Astrocyte of the hippocampus (primary cell): ENCODE results near the gene P2RY6.

Experiments
- DNase-seq: peaks from one replicate; pipeline ENCODE4 v3.0.0; 2011; ENCODE audit warnings: low read depth, low spot score

The P2RY6 gene

GRCh38 chr11:73334384-73335203 lies 62.5 kb downstream of the P2RY6 start:
- DNase-seq: peak; percentile 87

- DNase-seq: peak; percentile 92
Measured at GRCh38 chr11:73335204-73335923, 63.2 kb downstream of the P2RY6 start.

GRCh38 chr11:73337846-73338245 lies 65.7 kb downstream of the P2RY6 start:
- DNase-seq: no peak

- DNase-seq: no peak
Measured at GRCh38 chr11:73338279-73338678, 66.1 kb downstream of the P2RY6 start.

- no peak for DNase-seq
Measured at GRCh38 chr11:73340164-73340563, 68.0 kb downstream of the P2RY6 start.

GRCh38 chr11:73342633-73343032 lies 70.5 kb downstream of the P2RY6 start:
- peak; percentile 63 for DNase-seq

- DNase-seq: no peak
Measured at GRCh38 chr11:73343076-73343873, 71.1 kb downstream of the P2RY6 start.

GRCh38 chr11:73344191-73344607 lies 72.1 kb downstream of the P2RY6 start:
- DNase-seq: peak; percentile 72

GRCh38 chr11:73345481-73346160 lies 73.5 kb downstream of the P2RY6 start:
- DNase-seq: no peak

- no peak for DNase-seq
Measured at GRCh38 chr11:73346186-73346935, 74.2 kb downstream of the P2RY6 start.

- no peak for DNase-seq
Measured at GRCh38 chr11:73347067-73347466, 74.9 kb downstream of the P2RY6 start.
